Natural killer cell (primary cell): Measurements from ENCODE around the gene NDUFAF3. TPM values are rescaled to one million over a fixed set of nuclear protein-coding genes. Genes with fewer than 3 reads are reported as not detected.
A peak's percentile ranks its signal among the peaks of the same experiment; 100 is the strongest.

Source experiments
- ATAC-seq, 3 donors: fragments of 150-1000 bp in 2 of 3; fragments of 200-7000 bp in 1 of 3; cut with Tn5 transposase; 1 replicate in 1 of 3; 2 replicates in 2 of 3; pipeline ENCODE4 v1.10.0; 2021; ENCODE audit warnings: mild to moderate bottlenecking in 2 of 3, moderate library complexity in 2 of 3
- DNase-seq, 2 donors: peaks; one replicate each; pipeline versions ENCODE4 v3.0.0 to v3.0.0-alpha.2; 2013 to 2021; ENCODE audit warnings: mixed read lengths in 1 of 2
- H3K27ac ChIP-seq: one replicate; pipeline ENCODE4 v1.5.1; 2013; ENCODE audit warnings: mild to moderate bottlenecking, low read length
- H3K27me3 ChIP-seq: one replicate; pipeline ENCODE4 v1.6.1; 2013; ENCODE audit warnings: low read length; ENCODE audit not compliant: control insufficient read depth, insufficient read depth
- H3K36me3 ChIP-seq: one replicate; pipeline ENCODE4 v1.6.1; 2013; ENCODE audit warnings: low read length; ENCODE audit not compliant: control insufficient read depth, insufficient read depth
- H3K4me1 ChIP-seq: one replicate; pipeline ENCODE4 v1.6.1; 2013; ENCODE audit warnings: low read length; ENCODE audit not compliant: control insufficient read depth, insufficient read depth
- H3K4me3 ChIP-seq: one replicate; pipeline ENCODE4 v1.5.1; 2013; ENCODE audit warnings: low read length
- H3K9me3 ChIP-seq: one replicate; pipeline ENCODE4 v1.6.1; 2013; ENCODE audit warnings: low read length; ENCODE audit not compliant: control insufficient read depth, insufficient read depth
- H3K27ac Mint-ChIP-seq, 2 donors: one replicate each; pipeline ENCODE4 v1.8.0; 2022; ENCODE audit warnings: mild to moderate bottlenecking in 2 of 2, mixed read lengths in 2 of 2, moderate library complexity in 1 of 2
- H3K27me3 Mint-ChIP-seq, 2 donors: one replicate each; pipeline ENCODE4 v1.8.0; 2022; ENCODE audit warnings: low read depth in 2 of 2, mixed read lengths in 2 of 2
- H3K36me3 Mint-ChIP-seq: one replicate; pipeline ENCODE4 v1.8.0; 2022; ENCODE audit warnings: mixed read lengths
- H3K4me1 Mint-ChIP-seq, 2 donors: one replicate each; pipeline ENCODE4 v1.8.0; 2022; ENCODE audit warnings: mixed read lengths in 2 of 2
- H3K4me3 Mint-ChIP-seq: one replicate; pipeline ENCODE4 v1.8.0; 2022; ENCODE audit warnings: mild to moderate bottlenecking, moderate library complexity, mixed read lengths
- H3K9me3 Mint-ChIP-seq, 2 donors: one replicate each; pipeline ENCODE4 v1.8.0; 2022; ENCODE audit warnings: mixed read lengths in 2 of 2
- CTCF ChIP-seq: fragments of 200-600 bp; IDR thresholded peaks from one replicate; pipeline ENCODE4 v1.8.0; 2022; ENCODE audit warnings: antibody characterized with exemption
- WGBS: methylation state at CpG from one replicate; pipeline ENCODE4 v1.1.7; 2013; ENCODE audit warnings: missing lambda C conversion rate; ENCODE audit not compliant: insufficient coverage; 5-methylcytosine and 5-hydroxymethylcytosine counted together
- intact Hi-C: fragments of 100-400 bp; cut with micrococcal nuclease; formaldehyde crosslinking; loops from one replicate; pipeline ENCODE4 v1.14.2; 2022
- total RNA-seq, 4 donors: library from RNA; stranded (reverse); fragments of 120-200 nt in 1 of 4; gene quantifications; one replicate each; pipeline versions ENCODE4 v1.2.3 to v1.2.4, GENCODE V29; 2013 to 2022

Gene NDUFAF3
- total RNA-seq, 3 donors from 2014 or later (not counting 1 experiment from before 2014, with no cell fraction given): 51.0 to 72.9 (median 66.1) TPM

GRCh38 chr3:48980295-48980694, 41.6 kb upstream of the NDUFAF3 start:
- 86% methylated on average over 4 of the region's 4 CpGs for WGBS
- Histone ChIP-seq H3K36me3 (peaks cover 73% of the 10 kb centered on the region), H3K9me3 (no peaks in the 10 kb centered on the region), H3K27ac (no peak overlapping the region), H3K4me1 (no peaks in the 10 kb centered on the region), H3K4me3 (no peak overlapping the region), H3K27me3 (no peaks in the 10 kb centered on the region)
- H3K27me3 Mint-ChIP-seq: no peaks in the 10 kb centered on the region
- ATAC-seq (no peak), DNase-seq (no peak)
- no peak overlapping the region for H3K4me3 Mint-ChIP-seq
- intact Hi-C loops: no loop called here
- no peaks in the 10 kb centered on the region for H3K4me1 Mint-ChIP-seq
- H3K36me3 Mint-ChIP-seq: peaks cover 8% of the 10 kb centered on the region
- no peaks in the 10 kb centered on the region for H3K9me3 Mint-ChIP-seq
- no peak overlapping the region for H3K27ac Mint-ChIP-seq
- no peak for TF ChIP-seq CTCF

- Histone ChIP-seq H3K4me1 (no peaks in the 10 kb centered on the region), H3K9me3 (no peaks in the 10 kb centered on the region), H3K4me3 (no peak overlapping the region), H3K36me3 (peaks cover 60% of the 10 kb centered on the region), H3K27ac (no peak overlapping the region), H3K27me3 (no peaks in the 10 kb centered on the region)
- TF ChIP-seq CTCF: no peak
- Mint-ChIP-seq H3K4me1 (peaks cover 0 to 5% of the 10 kb centered on the region in 2 donors), H3K4me3 (no peak overlapping the region), H3K9me3 (no peaks in the 10 kb centered on the region), H3K36me3 (peaks cover 8% of the 10 kb centered on the region), H3K27me3 (no peaks in the 10 kb centered on the region), H3K27ac (peak overlapping the region in 1 of 2 donors; percentile 41)
- DNase-seq: no peak
- intact Hi-C loops: no loop called here
- no peak for ATAC-seq
Measured at GRCh38 chr3:48982016-48982415, 39.9 kb upstream of the NDUFAF3 start.

GRCh38 chr3:48982686-48983085, 39.2 kb upstream of the NDUFAF3 start:
- WGBS: 96% methylated on average over 5 of the region's 5 CpGs
- H3K36me3 Mint-ChIP-seq: peaks cover 8% of the 10 kb centered on the region
- H3K36me3 ChIP-seq: peaks cover 55% of the 10 kb centered on the region
- no peak for ATAC-seq
- H3K27me3 Mint-ChIP-seq: no peaks in the 10 kb centered on the region
- no peak for TF ChIP-seq CTCF
- H3K27me3 ChIP-seq: no peaks in the 10 kb centered on the region
- no peak overlapping the region for H3K27ac ChIP-seq
- H3K4me1 Mint-ChIP-seq: peaks cover 1 to 6% of the 10 kb centered on the region in 2 donors
- H3K9me3 ChIP-seq: no peaks in the 10 kb centered on the region
- intact Hi-C loops: no loop called here
- H3K4me3 Mint-ChIP-seq: no peak overlapping the region
- no peak for DNase-seq
- no peaks in the 10 kb centered on the region for H3K9me3 Mint-ChIP-seq
- H3K4me1 ChIP-seq: no peaks in the 10 kb centered on the region
- peak overlapping the region in 1 of 2 donors; percentile 41 for H3K27ac Mint-ChIP-seq
- H3K4me3 ChIP-seq: no peak overlapping the region

- peaks cover 3% of the 10 kb centered on the region for H3K4me1 ChIP-seq
- no peak for DNase-seq
- H3K4me3 Mint-ChIP-seq: no peak overlapping the region
- H3K36me3 ChIP-seq: peaks cover 51% of the 10 kb centered on the region
- no peak for ATAC-seq
- intact Hi-C loops: no loop called here
- H3K36me3 Mint-ChIP-seq: peaks cover 8% of the 10 kb centered on the region
- H3K27me3 Mint-ChIP-seq: no peaks in the 10 kb centered on the region
- peaks cover 5 to 10% of the 10 kb centered on the region in 2 donors for H3K4me1 Mint-ChIP-seq
- no peaks in the 10 kb centered on the region for H3K9me3 ChIP-seq
- peak overlapping the region in 1 of 2 donors; percentile 35 for H3K27ac Mint-ChIP-seq
- no peak for TF ChIP-seq CTCF
- H3K9me3 Mint-ChIP-seq: no peaks in the 10 kb centered on the region
- H3K27ac ChIP-seq: no peak overlapping the region
- 98% methylated on average over 4 of the region's 4 CpGs for WGBS
- H3K27me3 ChIP-seq: no peaks in the 10 kb centered on the region
- H3K4me3 ChIP-seq: no peak overlapping the region
Measured at GRCh38 chr3:48983096-48983495, 38.8 kb upstream of the NDUFAF3 start.
